Left ventricle myocardium inferior (tissue), 1 donor: ENCODE data around the gene PTPRN2. TPM values are rescaled to one million over a fixed set of nuclear protein-coding genes. Genes with fewer than 3 reads are reported as not detected.

ENCODE experiments used
- DNase-seq: peaks from one replicate; pipeline ENCODE4 v3.0.0-alpha.2; 2020
- H3K27ac ChIP-seq: fragments of 200-600 bp; replicated peaks from 2 replicates; pipeline ENCODE4 v1.8.0; 2021
- H3K27me3 ChIP-seq: fragments of 200-600 bp; 2 replicates; pipeline ENCODE4 v1.8.0; 2021; ENCODE audit warnings: low read depth
- H3K36me3 ChIP-seq: fragments of 200-600 bp; 2 replicates; pipeline ENCODE4 v1.8.0; 2021
- H3K4me1 ChIP-seq: fragments of 200-600 bp; 2 replicates; pipeline ENCODE4 v1.8.0; 2021
- H3K4me3 ChIP-seq: fragments of 200-600 bp; 2 replicates; pipeline ENCODE4 v1.8.0; 2021; ENCODE audit warnings: mild to moderate bottlenecking, moderate library complexity
- H3K9me3 ChIP-seq: fragments of 200-600 bp; replicated peaks from 2 replicates; pipeline ENCODE4 v1.8.0; 2021
- intact Hi-C: fragments of 100-400 bp; cut with micrococcal nuclease; formaldehyde crosslinking; loops from one replicate; pipeline ENCODE4 v1.11.0; 2022
- total RNA-seq: library from RNA; stranded (reverse); fragmentation: NEBNext Ultra II Directional; extraction: Animal tissue kit (Norgen Biotek cat#: 25700); gene quantifications from one replicate; pipeline ENCODE4 v1.2.1, GENCODE V29; 2021
- TF ChIP-seq, protein P1 (sequence below): fragments of 200-600 bp; IDR thresholded peaks from 2 replicates; pipeline ENCODE4 v1.8.0; 2021; ENCODE audit warnings: antibody characterized with exemption, mild to moderate bottlenecking, borderline replicate concordance
- donor health status: DM: no; HTN: yes; CAD: no; lungs with severe emphysema.

The PTPRN2 gene
- total RNA-seq, 1 donor from 2014 or later, result 1.3 TPM

DNA sequence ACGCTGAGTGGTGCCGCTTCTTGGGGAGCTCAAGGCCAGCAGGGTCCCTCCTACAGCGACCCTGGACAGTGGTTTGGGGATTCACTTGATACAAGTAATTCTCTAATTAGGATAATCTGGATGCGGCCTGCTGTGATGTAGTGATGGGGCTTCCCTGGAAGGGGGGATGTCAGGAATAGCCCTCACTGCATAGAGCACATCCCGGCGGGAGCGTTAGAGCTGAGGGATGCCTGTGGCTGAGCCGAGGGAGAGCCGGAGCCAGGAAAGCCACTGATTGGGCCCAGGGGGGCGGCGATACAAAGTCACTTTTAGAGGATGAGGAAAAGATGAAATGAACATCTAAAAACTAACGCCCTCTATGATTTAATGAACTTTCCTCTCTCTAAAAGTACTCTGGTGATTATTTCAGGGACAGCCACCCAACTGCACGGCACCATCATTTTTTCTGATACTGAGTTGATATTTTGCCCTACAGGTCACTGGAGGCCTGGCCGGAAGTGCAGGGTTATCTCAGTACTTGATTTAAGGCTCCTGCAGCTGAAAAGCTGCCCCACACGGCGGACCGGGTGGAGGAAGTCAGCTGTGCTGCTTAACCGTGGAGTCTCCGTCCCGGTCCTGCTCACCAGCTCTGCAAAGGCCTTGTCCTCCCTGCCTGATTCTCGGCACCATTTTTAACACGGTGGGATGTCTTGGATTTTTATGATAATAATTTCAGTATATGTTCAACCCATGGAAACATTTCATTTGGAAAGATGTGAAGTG is 732.0 kb downstream of the PTPRN2 start:
- TF ChIP-seq, protein P1, sequence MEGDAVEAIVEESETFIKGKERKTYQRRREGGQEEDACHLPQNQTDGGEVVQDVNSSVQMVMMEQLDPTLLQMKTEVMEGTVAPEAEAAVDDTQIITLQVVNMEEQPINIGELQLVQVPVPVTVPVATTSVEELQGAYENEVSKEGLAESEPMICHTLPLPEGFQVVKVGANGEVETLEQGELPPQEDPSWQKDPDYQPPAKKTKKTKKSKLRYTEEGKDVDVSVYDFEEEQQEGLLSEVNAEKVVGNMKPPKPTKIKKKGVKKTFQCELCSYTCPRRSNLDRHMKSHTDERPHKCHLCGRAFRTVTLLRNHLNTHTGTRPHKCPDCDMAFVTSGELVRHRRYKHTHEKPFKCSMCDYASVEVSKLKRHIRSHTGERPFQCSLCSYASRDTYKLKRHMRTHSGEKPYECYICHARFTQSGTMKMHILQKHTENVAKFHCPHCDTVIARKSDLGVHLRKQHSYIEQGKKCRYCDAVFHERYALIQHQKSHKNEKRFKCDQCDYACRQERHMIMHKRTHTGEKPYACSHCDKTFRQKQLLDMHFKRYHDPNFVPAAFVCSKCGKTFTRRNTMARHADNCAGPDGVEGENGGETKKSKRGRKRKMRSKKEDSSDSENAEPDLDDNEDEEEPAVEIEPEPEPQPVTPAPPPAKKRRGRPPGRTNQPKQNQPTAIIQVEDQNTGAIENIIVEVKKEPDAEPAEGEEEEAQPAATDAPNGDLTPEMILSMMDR, result no peak
- no peak overlapping the region for H3K27ac ChIP-seq
- H3K27me3 ChIP-seq, result peaks cover 33% of the 10 kb centered on the region
- H3K4me1 ChIP-seq, result peaks cover 9% of the 10 kb centered on the region
- no peaks in the 10 kb centered on the region for H3K9me3 ChIP-seq
- peak; percentile 10 for DNase-seq
- H3K4me3 ChIP-seq, result no peak overlapping the region
- H3K36me3 ChIP-seq, result no peaks in the 10 kb centered on the region
- intact Hi-C loops, result no loop called here

DNA sequence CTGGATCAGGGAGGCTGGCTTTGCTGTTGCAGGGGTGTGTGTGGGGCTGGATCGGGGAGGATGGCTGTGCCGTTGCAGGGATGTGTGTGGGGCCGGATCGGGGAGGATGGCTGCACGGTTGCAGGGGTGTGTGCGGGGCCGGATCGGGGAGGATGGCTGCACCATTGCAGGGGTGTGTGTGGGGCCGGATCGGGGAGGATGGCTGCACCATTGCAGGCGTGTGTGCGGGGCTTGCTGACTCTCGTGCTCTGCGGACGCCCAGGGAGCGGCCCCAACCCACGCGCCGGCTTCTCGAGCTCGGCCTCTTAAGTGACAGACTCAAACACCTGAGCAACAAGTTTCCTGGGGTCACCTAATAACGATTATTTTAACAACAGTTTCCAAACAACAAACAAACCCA is 732.6 kb downstream of the PTPRN2 start:
- DNase-seq, result no peak
- intact Hi-C loops, result no loop called here
- Histone ChIP-seq H3K4me1 (peaks cover 9% of the 10 kb centered on the region), H3K9me3 (no peaks in the 10 kb centered on the region), H3K4me3 (no peak overlapping the region), H3K36me3 (no peaks in the 10 kb centered on the region), H3K27ac (no peak overlapping the region), H3K27me3 (peaks cover 34% of the 10 kb centered on the region)
- TF ChIP-seq, protein P1, result no peak

DNA sequence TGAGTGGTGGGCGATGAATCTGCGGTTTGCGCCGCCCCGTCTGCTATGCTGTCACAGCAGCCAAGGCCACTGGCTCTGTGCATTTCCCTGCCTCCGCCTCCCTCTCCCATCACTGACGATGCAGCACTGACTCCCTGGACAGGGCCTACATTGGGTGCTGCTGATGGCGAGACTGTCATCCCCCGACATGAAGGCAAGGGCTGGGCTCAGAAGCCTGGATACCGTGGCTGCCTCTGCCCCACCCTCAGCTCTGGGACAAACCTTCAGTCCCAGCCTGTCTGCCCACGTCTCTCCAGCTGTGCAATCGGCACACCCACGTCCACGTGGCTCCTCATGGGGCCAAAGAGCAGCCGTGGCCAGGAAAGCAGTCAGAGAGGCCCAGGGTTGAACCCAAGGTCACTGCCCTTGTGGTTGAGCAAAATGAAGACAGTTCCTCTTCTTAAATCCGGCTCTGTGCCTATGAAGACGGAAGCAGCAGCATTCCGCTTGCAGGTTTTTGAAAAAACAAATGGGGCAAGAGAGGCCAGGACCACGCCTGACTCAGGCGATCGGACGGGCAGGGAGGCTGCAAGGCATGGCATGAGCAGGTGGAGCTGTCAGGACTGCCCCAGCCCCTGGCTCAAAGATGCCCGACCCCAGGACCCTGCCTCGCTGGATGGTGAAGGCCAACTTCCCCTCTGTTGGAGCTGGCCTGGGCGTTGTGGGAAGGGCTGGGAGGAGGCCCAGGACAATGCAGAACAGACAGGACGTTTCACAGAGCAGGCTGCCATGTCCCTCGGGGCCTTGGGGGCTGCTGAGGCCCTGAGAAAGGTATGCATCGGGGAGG is 733.3 kb downstream of the PTPRN2 start:
- no peaks in the 10 kb centered on the region for H3K36me3 ChIP-seq
- TF ChIP-seq, protein P1, result no peak
- H3K4me3 ChIP-seq, result no peak overlapping the region
- peak overlapping the region; percentile 36 for H3K27ac ChIP-seq
- peaks cover 9% of the 10 kb centered on the region for H3K4me1 ChIP-seq
- no peaks in the 10 kb centered on the region for H3K9me3 ChIP-seq
- peak; percentile 62 for DNase-seq
- peaks cover 39% of the 10 kb centered on the region for H3K27me3 ChIP-seq
- intact Hi-C loops, result no loop called here

DNA sequence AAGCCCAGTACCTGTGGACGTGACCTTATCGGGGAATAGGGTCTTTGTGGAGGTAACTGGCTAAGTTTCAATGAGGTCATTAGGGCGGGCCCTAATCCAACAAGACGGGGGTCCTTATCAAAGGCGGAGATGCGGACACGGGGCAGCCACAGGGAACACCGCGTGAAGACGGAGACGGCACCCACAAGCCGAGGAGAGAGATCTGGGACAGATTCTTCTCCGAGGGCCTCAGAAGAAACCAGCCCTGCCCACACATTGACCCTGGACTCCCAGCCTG is 733.9 kb downstream of the PTPRN2 start:
- intact Hi-C loops, result no loop called here
- H3K27me3 ChIP-seq, result peaks cover 45% of the 10 kb centered on the region
- no peak overlapping the region for H3K4me3 ChIP-seq
- H3K27ac ChIP-seq, result no peak overlapping the region
- no peaks in the 10 kb centered on the region for H3K36me3 ChIP-seq
- H3K4me1 ChIP-seq, result peaks cover 9% of the 10 kb centered on the region
- H3K9me3 ChIP-seq, result no peaks in the 10 kb centered on the region
- DNase-seq, result no peak
- TF ChIP-seq, protein P1, result no peak

DNA sequence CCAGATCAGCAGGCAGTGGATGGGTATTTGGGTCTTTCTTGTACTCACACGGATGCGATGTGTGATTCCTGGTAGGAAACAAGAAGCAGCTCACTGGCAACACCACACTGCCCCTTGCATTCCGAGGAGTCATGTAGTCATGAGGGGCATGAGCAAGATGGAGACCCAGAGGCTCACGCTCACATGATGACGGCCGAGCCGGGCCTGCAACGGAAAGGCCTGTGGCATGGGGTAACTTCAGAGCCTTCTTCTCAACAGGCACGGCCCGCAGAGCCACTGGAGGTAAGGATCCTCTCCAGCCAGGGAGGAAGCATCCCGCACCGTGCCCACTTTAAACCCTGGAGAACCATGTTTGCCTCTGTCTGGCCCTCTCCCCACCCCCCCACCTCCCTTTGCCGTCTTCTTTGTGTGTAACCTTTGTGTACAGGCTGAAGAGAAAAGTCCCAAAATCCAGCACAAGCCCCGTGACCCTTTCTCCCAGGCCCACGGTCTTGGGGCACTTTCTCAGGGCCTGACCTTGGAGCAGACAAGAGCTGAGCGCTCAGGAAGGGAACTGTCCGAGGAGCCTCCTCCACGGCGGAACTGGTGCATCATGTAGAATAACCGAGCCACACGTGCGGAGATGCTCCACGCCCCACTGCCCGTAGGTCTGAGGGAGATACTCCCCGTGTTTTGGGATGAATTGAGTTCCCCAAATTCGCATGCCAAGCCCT is 734.4 kb downstream of the PTPRN2 start:
- TF ChIP-seq, protein P1, result no peak
- intact Hi-C loops, result no loop called here
- Histone ChIP-seq H3K27ac (no peak overlapping the region), H3K9me3 (no peaks in the 10 kb centered on the region), H3K27me3 (peaks cover 48% of the 10 kb centered on the region), H3K4me3 (no peak overlapping the region), H3K4me1 (peaks cover 9% of the 10 kb centered on the region), H3K36me3 (no peaks in the 10 kb centered on the region)
- no peak for DNase-seq
